Uterus (tissue), 2 donors: ENCODE data around the gene MPV17L.

ENCODE experiments used
- POLR2A ChIP-seq, 2 donors: fragments of 450-650 bp; IDR thresholded peaks; one replicate each; pipeline ENCODE4 v1.6.1; 2016; ENCODE audit warnings: antibody characterized with exemption in 2 of 2, mild to moderate bottlenecking in 1 of 2, moderate library complexity in 1 of 2
- TF ChIP-seq, protein P1 (sequence below), 4 experiments: fragments of 200-600 bp in 2 of 4; fragments of 450-650 bp in 2 of 4; sonication (generic) in 2 of 4; IDR thresholded peaks; one replicate each; pipeline ENCODE4 v1.5.1; 2016 to 2019; ENCODE audit warnings: antibody characterized with exemption in 4 of 4, mild to moderate bottlenecking in 2 of 4, moderate library complexity in 1 of 4

GRCh38 chr16:15459791-15460190, 64.2 kb downstream of the MPV17L start:
- TF ChIP-seq, protein P1, sequence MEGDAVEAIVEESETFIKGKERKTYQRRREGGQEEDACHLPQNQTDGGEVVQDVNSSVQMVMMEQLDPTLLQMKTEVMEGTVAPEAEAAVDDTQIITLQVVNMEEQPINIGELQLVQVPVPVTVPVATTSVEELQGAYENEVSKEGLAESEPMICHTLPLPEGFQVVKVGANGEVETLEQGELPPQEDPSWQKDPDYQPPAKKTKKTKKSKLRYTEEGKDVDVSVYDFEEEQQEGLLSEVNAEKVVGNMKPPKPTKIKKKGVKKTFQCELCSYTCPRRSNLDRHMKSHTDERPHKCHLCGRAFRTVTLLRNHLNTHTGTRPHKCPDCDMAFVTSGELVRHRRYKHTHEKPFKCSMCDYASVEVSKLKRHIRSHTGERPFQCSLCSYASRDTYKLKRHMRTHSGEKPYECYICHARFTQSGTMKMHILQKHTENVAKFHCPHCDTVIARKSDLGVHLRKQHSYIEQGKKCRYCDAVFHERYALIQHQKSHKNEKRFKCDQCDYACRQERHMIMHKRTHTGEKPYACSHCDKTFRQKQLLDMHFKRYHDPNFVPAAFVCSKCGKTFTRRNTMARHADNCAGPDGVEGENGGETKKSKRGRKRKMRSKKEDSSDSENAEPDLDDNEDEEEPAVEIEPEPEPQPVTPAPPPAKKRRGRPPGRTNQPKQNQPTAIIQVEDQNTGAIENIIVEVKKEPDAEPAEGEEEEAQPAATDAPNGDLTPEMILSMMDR (IDR thresholded peaks at IDR 0.05), result no peak
- TF ChIP-seq POLR2A (IDR thresholded peaks at IDR 0.05), result no peak
